SIG-M5 (cell line): ENCODE data around the gene FAM20C.

Experiments used
- DNase-seq: peaks from one replicate; lab custom pipeline; 2025; lab: John Stamatoyannopoulos, UW

The FAM20C gene

DNA sequence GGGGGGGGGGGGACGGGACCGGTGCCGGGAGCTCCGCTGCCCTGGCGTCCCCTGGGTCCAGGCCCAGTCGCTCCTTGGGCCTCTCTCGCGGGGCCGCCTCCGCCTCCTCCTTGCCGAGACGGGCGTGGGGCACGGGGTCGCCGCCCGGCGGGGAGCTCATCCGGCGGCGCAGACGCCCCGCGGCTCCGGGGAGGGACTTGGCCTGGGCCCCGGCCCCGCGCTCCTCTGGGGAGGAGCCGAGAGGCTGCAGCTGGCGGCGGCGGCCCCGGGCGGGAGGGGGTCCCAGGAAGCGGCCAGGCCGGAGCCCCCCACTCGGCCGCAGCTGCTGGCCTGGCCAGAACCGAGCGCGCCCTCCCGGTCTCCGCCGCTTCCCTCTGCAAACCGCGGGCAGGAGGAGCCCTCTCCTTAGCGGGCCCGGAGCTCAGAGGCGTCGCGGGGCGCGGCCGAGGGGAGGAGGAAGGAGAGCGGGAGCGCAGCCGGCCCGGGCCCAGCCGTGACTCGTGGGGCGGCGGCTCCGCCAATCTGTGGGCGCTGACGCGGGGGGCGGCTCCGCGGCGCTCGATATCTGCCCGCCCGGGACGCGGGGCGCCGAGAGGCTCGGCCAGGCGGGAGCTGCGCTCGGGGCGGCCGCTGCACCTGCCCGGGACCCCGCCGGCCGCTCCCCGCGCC is at the start of gene FAM20C:
Gene FAM20C (plus strand): TSS at position 591 of the 669 bp plus-strand sequence. CDS start 629 bp downstream, outside the sequence.
- no peak for DNase-seq

- DNase-seq: no peak
Measured at GRCh38 chr7:143145-143751, 49.1 kb upstream of the FAM20C start.

- DNase-seq: no peak
Measured at GRCh38 chr7:143811-144453, 48.4 kb upstream of the FAM20C start.

GRCh38 chr7:144454-144826 is 47.9 kb upstream of the FAM20C start:
- DNase-seq: no peak

DNA sequence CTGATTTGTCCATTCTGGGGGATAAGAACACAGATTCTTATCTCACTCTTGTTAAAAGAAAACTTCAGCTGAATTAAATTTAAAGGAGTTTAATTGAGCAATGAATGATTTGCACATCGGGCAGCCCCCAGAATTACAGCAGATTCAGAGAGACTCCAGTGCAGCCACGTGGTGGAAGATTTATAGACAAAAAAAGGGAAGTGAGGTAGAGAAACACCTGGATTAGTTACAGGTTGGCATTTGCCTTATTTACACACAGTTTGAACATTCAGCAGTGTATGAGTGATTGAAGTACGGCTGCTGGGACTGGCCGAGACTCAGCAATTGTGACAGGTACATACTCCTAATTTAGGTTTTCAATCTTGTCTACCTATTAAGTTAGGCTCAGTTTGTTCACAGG is 46.5 kb upstream of the FAM20C start:
- DNase-seq: no peak

DNA sequence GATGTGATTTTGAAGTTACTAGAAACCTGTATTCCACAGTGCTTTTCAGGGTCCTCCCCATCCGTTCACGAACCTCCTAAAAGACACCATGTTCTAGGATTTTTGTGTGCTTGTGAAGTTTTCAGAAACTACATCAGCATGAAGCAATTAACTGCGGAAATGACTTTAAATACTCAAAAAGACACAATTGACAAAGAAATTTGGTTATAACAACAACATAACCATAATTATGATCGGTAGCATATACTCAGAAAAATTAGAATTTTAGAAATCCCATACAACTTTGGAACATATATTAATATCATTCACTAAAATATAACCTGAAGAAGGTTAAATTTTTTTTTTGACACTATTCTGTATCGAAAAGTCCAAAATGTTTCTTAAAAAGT is 43.8 kb upstream of the FAM20C start:
- DNase-seq: no peak

GRCh38 chr7:148932-149790 is 43.2 kb upstream of the FAM20C start:
- DNase-seq: peak; percentile 93

- no peak for DNase-seq
Measured at GRCh38 chr7:149791-150636, 42.4 kb upstream of the FAM20C start.

- DNase-seq: no peak
Measured at GRCh38 chr7:150811-151221, 41.6 kb upstream of the FAM20C start.

DNA sequence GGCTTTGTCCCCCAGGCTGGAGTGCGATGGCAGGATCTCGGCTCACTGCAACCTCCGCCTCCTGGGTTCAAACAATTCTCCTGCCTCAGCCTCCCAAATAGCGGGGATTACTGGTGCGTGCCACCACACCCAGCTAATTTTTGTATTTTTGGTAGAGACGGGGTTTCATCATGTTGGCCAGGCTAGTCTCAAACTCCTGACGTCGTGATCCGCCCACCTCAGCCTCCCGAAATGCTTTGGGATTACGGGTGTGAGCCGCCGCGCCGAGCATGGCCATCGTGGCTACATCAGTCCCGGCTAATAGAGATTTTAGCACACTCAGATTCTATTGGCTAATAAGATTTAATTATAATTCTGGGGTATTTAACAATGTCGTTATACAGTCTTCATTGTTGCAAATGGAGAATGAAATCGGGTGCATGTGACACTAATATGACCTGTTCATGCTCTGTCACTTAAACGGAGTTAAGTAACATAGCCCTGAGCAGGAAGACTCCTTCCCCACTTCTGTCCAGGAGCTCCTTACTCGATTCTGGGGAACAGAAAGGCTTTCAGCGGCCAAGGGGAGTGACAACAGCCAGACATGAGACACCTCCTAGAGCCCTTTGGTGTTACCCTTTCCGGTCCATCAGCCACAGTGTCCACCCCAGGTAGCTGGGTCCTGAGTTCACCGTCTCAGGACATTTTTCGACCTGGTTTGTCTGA is 40.9 kb upstream of the FAM20C start:
- no peak for DNase-seq

GRCh38 chr7:152702-153391 is 39.5 kb upstream of the FAM20C start:
- no peak for DNase-seq

DNA sequence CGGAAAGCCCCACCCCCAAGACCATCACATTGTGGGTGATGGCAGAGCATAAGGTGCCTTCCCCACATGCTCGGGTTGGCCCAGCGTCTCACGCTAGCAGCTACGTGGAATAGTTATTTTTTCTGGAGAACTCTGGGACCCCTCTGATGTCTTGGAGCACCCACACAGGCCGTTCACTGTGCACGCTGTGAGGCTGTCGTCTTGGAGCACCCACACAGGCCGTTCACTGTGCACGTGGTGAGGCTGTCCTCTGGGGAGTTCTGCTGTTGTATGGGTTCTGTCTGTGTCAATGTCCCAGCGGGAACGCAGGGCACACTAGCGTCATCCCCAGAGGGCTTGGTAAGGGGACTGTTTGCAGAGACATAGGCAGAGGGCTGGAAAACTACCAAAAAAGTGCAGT is 38.8 kb upstream of the FAM20C start:
- no peak for DNase-seq

DNA sequence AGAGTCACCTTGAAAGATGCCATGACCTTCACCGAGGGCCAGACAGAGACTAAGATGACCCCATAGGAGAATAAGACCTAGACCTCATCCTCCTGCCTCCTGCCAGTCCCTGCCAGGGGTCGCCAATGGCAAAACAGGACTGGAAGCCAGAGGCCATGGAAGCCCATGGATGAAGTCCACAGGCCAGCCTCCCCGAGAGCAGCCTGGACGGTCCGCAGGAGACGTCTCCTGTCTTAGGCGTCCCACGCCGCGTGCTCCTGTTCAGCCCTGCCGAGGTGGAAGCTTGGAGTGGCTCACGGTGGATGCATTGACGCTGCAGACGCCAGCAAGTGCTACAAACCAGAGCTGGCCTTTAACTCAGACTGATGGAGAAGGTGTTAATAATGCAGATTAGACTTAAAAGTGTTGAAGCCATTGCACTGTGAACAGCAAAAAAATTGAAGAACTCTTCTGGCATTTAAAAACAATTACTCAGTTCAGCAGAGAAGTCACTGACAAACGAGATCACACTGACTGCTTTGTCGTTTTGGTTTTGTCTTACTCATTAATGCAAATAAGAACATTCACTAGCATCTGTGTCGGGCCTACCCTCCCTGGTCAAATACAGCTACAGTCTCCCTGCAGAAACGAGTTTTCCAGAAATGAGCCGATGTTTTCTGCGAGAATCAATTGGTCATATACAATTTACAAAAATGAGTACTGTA is 38.1 kb upstream of the FAM20C start:
- no peak for DNase-seq

GRCh38 chr7:155469-155900 is 36.9 kb upstream of the FAM20C start:
- no peak for DNase-seq

DNA sequence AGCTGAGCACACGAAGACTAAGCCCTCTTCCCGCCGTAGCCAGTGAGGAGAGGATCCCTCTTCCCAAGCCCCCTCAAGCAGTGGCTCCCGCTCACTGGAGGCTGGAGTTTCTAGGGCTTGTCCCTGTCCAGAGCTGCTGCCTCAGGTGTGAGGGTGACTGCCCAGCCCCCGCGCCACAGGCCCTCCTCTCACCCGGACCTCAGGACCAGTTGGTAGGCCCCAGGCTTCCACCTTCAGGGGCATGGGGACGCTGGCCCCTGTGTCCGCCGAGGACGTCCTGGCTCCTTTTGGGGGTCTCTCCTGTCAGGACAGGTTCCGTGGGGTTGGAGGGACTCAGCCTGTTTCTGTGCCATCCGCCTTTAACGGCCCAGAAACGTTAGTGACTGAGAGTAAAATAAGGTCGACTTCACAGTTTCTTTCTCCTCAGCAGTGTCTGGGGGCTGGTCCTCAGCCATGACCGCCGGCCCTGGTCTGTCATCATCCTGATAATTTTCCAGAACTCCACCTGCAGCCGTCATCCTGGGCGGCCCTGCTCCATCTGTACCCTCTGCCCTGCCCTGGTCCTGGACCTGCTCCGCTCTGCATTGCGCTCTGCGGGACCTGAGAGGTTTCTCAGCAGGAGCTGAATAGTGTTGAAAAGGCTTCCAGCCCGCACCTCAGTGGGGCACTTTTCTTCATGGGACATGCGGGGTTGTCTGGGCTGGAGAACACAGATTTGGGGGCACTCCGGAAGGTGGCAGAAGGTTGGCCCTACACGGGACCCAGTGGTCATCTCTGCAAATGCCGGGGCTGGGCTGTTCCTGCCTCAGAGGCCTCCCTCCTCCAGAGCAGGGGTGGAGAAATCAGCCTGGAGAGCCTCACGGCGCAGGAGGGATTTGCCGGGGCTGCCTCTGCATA is 36.0 kb upstream of the FAM20C start:
- no peak for DNase-seq

- no peak for DNase-seq
Measured at GRCh38 chr7:157008-157310, 35.4 kb upstream of the FAM20C start.

GRCh38 chr7:157771-158625 is 34.4 kb upstream of the FAM20C start:
- no peak for DNase-seq

- no peak for DNase-seq
Measured at GRCh38 chr7:158771-159170, 33.6 kb upstream of the FAM20C start.
